H1 (cell line): ENCODE data around the gene CIBAR2. TPM values are rescaled to one million over a fixed set of nuclear protein-coding genes. Genes with fewer than 3 reads are reported as not detected.

Source experiments
- CTCF ChIA-PET: fragments of 300-600 bp; sonication (Branson Sonifier 250); formaldehyde crosslinking; loops from one replicate; lab custom pipeline; 2021; ENCODE audit not compliant: partially characterized antibody; lab: Charles Lee
- POLR2A ChIA-PET: fragments of 300-600 bp; sonication (Branson Sonifier 250); formaldehyde crosslinking; loops from one replicate; lab custom pipeline; 2021; ENCODE audit warnings: inconsistent platforms; ENCODE audit not compliant: partially characterized antibody; lab: Charles Lee
- DNase-seq, 2 experiments: peaks; one replicate each; pipeline versions ENCODE4 v3.0.0 to v3.0.0-alpha.2; 2010 to 2022; ENCODE audit warnings: low spot score in 2 of 2, low read depth in 1 of 2, mixed read lengths in 1 of 2
- FAIRE-seq: peaks from 2 replicates; lab custom pipeline; 2011; peaks lifted over from hg19 to GRCh38; lab: Jason Lieb, UNC
- H2AFZ ChIP-seq: 2 replicates; pipeline ENCODE4 v1.8.1; 2012; ENCODE audit warnings: low read length, inconsistent platforms
- H2AK5ac ChIP-seq: 2 replicates; pipeline ENCODE4 v1.6.1; 2013; ENCODE audit warnings: low read depth, low read length
- H2BK120ac ChIP-seq: replicated peaks from 2 replicates; pipeline ENCODE3; 2013; ENCODE audit warnings: low read depth, low read length, inconsistent platforms
- H2BK12ac ChIP-seq: 2 replicates; pipeline ENCODE4 v1.6.1; 2013; ENCODE audit warnings: low read depth, low read length
- H2BK15ac ChIP-seq: 2 replicates; pipeline ENCODE4 v1.6.1; 2013; ENCODE audit warnings: low read length
- H2BK20ac ChIP-seq: 2 replicates; pipeline ENCODE4 v1.6.1; 2013; ENCODE audit warnings: low read length
- H2BK5ac ChIP-seq: 2 replicates; pipeline ENCODE4 v1.6.1; 2013; ENCODE audit warnings: low read depth, low read length
- H3K14ac ChIP-seq: 2 replicates; pipeline ENCODE4 v1.6.1; 2013; ENCODE audit warnings: inconsistent platforms; ENCODE audit not compliant: insufficient read length
- H3K18ac ChIP-seq: 2 replicates; pipeline ENCODE4 v1.6.1; 2013; ENCODE audit warnings: low read length; ENCODE audit errors: extremely low read depth
- H3K23ac ChIP-seq: 2 replicates; pipeline ENCODE4 v1.6.1; 2013; ENCODE audit warnings: inconsistent platforms; ENCODE audit not compliant: insufficient read length
- H3K23me2 ChIP-seq: 2 replicates; pipeline ENCODE4 v1.6.1; 2013; ENCODE audit warnings: low read depth, low read length
- H3K27ac ChIP-seq: 2 replicates; pipeline ENCODE4 v1.6.1; 2011; ENCODE audit warnings: low read depth, low read length, inconsistent platforms
- H3K27me3 ChIP-seq, 4 experiments: replicated peaks in 1 of 4; 1 replicate in 1 of 4; 2 replicates in 3 of 4; pipeline versions ENCODE4 v1.6.1 to v1.8.1; 2011 to 2013; ENCODE audit warnings: low read length in 3 of 4, mild to moderate bottlenecking in 3 of 4, inconsistent platforms in 2 of 4, mixed read lengths in 2 of 4, moderate library complexity in 1 of 4; ENCODE audit not compliant: control insufficient read depth in 3 of 4, insufficient read depth in 3 of 4; ENCODE audit errors: extremely low read depth in 1 of 4
- H3K36me3 ChIP-seq, 4 experiments: 2 replicates each; pipeline versions ENCODE4 v1.6.1 to v1.8.1; 2011 to 2013; ENCODE audit warnings: mild to moderate bottlenecking in 4 of 4, low read length in 3 of 4, moderate library complexity in 2 of 4, control low read depth in 1 of 4, inconsistent platforms in 1 of 4; ENCODE audit not compliant: insufficient read depth in 4 of 4, control insufficient read depth in 2 of 4
- H3K4ac ChIP-seq: replicated peaks from 2 replicates; pipeline ENCODE3; 2013; ENCODE audit warnings: low read length, low read depth, mixed read lengths, inconsistent platforms; ENCODE audit not compliant: insufficient read length
- H3K4me1 ChIP-seq, 4 experiments: replicated peaks in 1 of 4; 1 replicate in 1 of 4; 2 replicates in 3 of 4; pipeline versions ENCODE4 v1.6.1 to v1.8.1; 2011 to 2013; ENCODE audit warnings: low read length in 3 of 4, inconsistent platforms in 2 of 4, mixed read lengths in 1 of 4; ENCODE audit not compliant: insufficient read depth in 4 of 4, control insufficient read depth in 3 of 4
- H3K4me2 ChIP-seq, 2 experiments: 2 replicates each; pipeline versions ENCODE4 v1.6.1 to v1.8.1; 2011 to 2013; ENCODE audit warnings: low read depth in 2 of 2, low read length in 2 of 2, control low read depth in 1 of 2, inconsistent platforms in 1 of 2, mild to moderate bottlenecking in 1 of 2; ENCODE audit not compliant: insufficient read depth in 1 of 2
- H3K4me3 ChIP-seq, 4 experiments: fragments of 200-600, 300-600 bp in 1 of 4; sonication (generic), shearing (Covaris generic), sonication (Bioruptor Twin) in 1 of 4; 2 replicates each; pipeline versions ENCODE4 v1.5.1 to v1.8.1; 2011 to 2016; ENCODE audit warnings: low read length in 4 of 4, low read depth in 3 of 4, control low read depth in 2 of 4, inconsistent platforms in 2 of 4, mild to moderate bottlenecking in 2 of 4, mixed read lengths in 1 of 4, moderate library complexity in 1 of 4; ENCODE audit not compliant: insufficient read depth in 2 of 4; ENCODE audit errors: extremely low read depth in 1 of 4
- H3K56ac ChIP-seq: replicated peaks from 2 replicates; pipeline ENCODE3; 2013; ENCODE audit warnings: low read depth, mild to moderate bottlenecking, mixed read lengths, low read length, inconsistent platforms; ENCODE audit not compliant: insufficient read length
- H3K79me1 ChIP-seq: 2 replicates; pipeline ENCODE4 v1.6.1; 2013; ENCODE audit warnings: low read depth, low read length, control low read depth
- H3K79me2 ChIP-seq, 2 experiments: 2 replicates each; pipeline versions ENCODE4 v1.6.1 to v1.8.1; 2012 to 2013; ENCODE audit warnings: low read length in 2 of 2, mild to moderate bottlenecking in 2 of 2, inconsistent platforms in 1 of 2; ENCODE audit not compliant: insufficient read depth in 2 of 2, control insufficient read depth in 1 of 2
- H3K9ac ChIP-seq, 4 experiments: replicated peaks in 1 of 4; 1 replicate in 1 of 4; 2 replicates in 3 of 4; pipeline versions ENCODE4 v1.6.1 to v1.8.1; 2011 to 2013; ENCODE audit warnings: low read depth in 3 of 4, low read length in 3 of 4, control low read depth in 2 of 4, mild to moderate bottlenecking in 2 of 4, moderate library complexity in 2 of 4, inconsistent platforms in 1 of 4; ENCODE audit errors: extremely low read depth in 1 of 4
- H3K9me3 ChIP-seq, 2 experiments: 2 replicates each; pipeline versions ENCODE4 v1.6.1 to v1.8.1; 2012 to 2013; ENCODE audit warnings: mild to moderate bottlenecking in 2 of 2, moderate library complexity in 2 of 2, control low read depth in 1 of 2, inconsistent platforms in 1 of 2, low read depth in 1 of 2, low read length in 1 of 2, mixed read lengths in 1 of 2; ENCODE audit not compliant: insufficient read depth in 2 of 2
- H4K20me1 ChIP-seq, 2 experiments: replicated peaks in 1 of 2; 2 replicates each; pipeline versions ENCODE3 to v1.8.1; 2011 to 2013; ENCODE audit warnings: inconsistent platforms in 2 of 2, low read length in 2 of 2, mild to moderate bottlenecking in 1 of 2; ENCODE audit not compliant: insufficient read depth in 2 of 2, control insufficient read depth in 1 of 2
- H4K5ac ChIP-seq: 2 replicates; pipeline ENCODE4 v1.6.1; 2013; ENCODE audit warnings: low read length, low read depth, mixed read lengths, inconsistent platforms; ENCODE audit not compliant: insufficient read length
- H4K8ac ChIP-seq: 2 replicates; pipeline ENCODE4 v1.8.0; 2013; ENCODE audit warnings: mild to moderate bottlenecking, moderate library complexity, low read length, inconsistent platforms; ENCODE audit not compliant: insufficient read depth; ENCODE audit errors: extremely low read depth
- H4K91ac ChIP-seq: replicated peaks from 2 replicates; pipeline ENCODE3; 2013; ENCODE audit warnings: low read length, mixed read lengths, inconsistent platforms; ENCODE audit not compliant: insufficient read length
- BRCA1 ChIP-seq: IDR thresholded peaks from 2 replicates; pipeline ENCODE4 v1.6.1; 2012; ENCODE audit warnings: low read depth, low read length, improper control_type of control experiment
- CREB1 ChIP-seq: IDR thresholded peaks from 2 replicates; pipeline ENCODE4 v1.6.1; 2012; ENCODE audit warnings: inconsistent platforms
- POLR2AphosphoS5 ChIP-seq: IDR thresholded peaks from 2 replicates; pipeline ENCODE4 v1.6.1; 2011; ENCODE audit warnings: low read depth, low read length
- POU5F1 ChIP-seq: IDR thresholded peaks from 2 replicates; pipeline ENCODE4 v1.6.1; 2011; ENCODE audit warnings: low read depth, mild to moderate bottlenecking, low read length, moderate library complexity
- RXRA ChIP-seq: IDR thresholded peaks from 2 replicates; pipeline ENCODE4 v1.6.1; 2011; ENCODE audit warnings: low read depth, mild to moderate bottlenecking, low read length, moderate library complexity; ENCODE audit not compliant: insufficient read depth
- TCF12 ChIP-seq: IDR thresholded peaks from 2 replicates; pipeline ENCODE4 v1.6.1; 2011; ENCODE audit warnings: low read depth, mild to moderate bottlenecking, low read length
- WGBS, 2 experiments: shearing (Covaris generic) in 1 of 2; methylation state at CpG; one replicate each; pipeline versions ENCODE4 v1.1.6 to v1.1.7; 2013 to 2015; ENCODE audit warnings: low lambda C conversion rate in 2 of 2, mixed read lengths in 2 of 2, inconsistent platforms in 1 of 2, low coverage in 1 of 2, missing lambda C conversion rate in 1 of 2; ENCODE audit not compliant: insufficient replicate concordance in 2 of 2, insufficient coverage in 1 of 2, insufficient read length in 1 of 2; ENCODE audit errors: extremely low coverage in 1 of 2, missing lambda C conversion rate in 1 of 2; 5-methylcytosine and 5-hydroxymethylcytosine counted together
- polyA plus RNA-seq, 7 experiments: library from polyadenylated mRNA; depleted of rRNA in 3 of 7; stranded (reverse) in 5 of 7; unstranded in 2 of 7; fragments of >200 nt in 5 of 7; fragments of 200-250 nt in 2 of 7; gene quantifications; 1 replicate in 5 of 7; 2 replicates in 1 of 7; 4 replicates in 1 of 7; pipeline versions ENCODE4 v1.2.1 to v1.2.3, GENCODE V29; 2011 to 2013; ENCODE audit warnings: missing spikeins in 2 of 7, mixed read lengths in 2 of 7
- total RNA-seq: library from RNA; stranded (reverse); fragmentation: NEBNext Ultra II Directional; extraction: Animal tissue kit (Norgen Biotek cat#: 25700); gene quantifications from 2 replicates; pipeline ENCODE4 v1.2.1, GENCODE V29; 2021
- TF ChIP-seq, protein P1 (sequence below): IDR thresholded peaks from 2 replicates; pipeline ENCODE4 v1.6.1; 2012; ENCODE audit warnings: low read length, inconsistent platforms

Gene CIBAR2
- total and polyA plus RNA-seq, 2 of the 8 experiments (the other 6 are each of a cell fraction or from before 2014, with no cell fraction given), result 0.18 TPM; not detected in 1

DNA sequence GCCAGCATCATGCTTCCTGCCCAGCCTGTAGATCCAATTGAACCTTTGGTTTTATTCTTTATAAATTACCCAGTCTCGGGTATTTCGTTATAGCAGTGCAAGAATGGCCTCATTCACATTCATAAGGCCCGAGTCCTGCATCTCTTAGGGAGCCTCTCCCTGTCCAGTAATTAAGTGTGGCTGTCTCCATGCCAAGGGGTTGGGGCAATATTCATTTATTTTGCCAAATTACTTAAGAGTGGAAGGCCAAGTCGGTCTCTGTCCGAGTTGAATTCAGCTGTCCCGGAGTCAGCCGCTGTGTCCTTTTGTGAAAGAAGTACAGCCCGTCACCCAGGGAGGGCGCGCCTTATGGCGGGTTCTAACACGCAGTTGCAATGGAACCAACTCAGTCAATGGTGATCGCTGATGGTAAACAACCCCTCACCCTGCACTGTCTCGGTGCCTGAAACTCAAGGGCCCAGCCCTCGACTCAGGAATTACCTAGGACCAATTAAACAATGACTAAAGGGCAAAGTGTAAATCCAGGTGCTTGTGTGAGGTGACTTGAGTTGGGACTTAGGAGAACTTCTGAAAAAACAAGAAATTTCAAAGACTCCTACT is 62.5 kb downstream of the CIBAR2 start:
- Histone ChIP-seq H3K79me1 (no peaks in the 10 kb centered on the region), H3K14ac (no peak overlapping the region), H3K4me3 (no peak overlapping the region), H2BK120ac (no peak overlapping the region), H4K8ac (no peak overlapping the region), H3K4ac (no peak overlapping the region), H3K36me3 (no peaks in the 10 kb centered on the region), H3K4me1 (0 out of 7 replicates have a peak, but pooled peaks cover 0 to 2% (median 0%) of the 10 kb centered on the region in 4 experiments), H3K4me2 (no peak overlapping the region), H2BK5ac (no peak overlapping the region), H3K27me3 (no peaks in the 10 kb centered on the region), H2BK20ac (no peak overlapping the region), H3K18ac (no peak overlapping the region), H3K23ac (no peak overlapping the region), H2AFZ (no peak overlapping the region), H3K79me2 (no peaks in the 10 kb centered on the region), H2BK15ac (no peak overlapping the region), H3K56ac (no peak overlapping the region), H4K91ac (no peak overlapping the region), H4K5ac (no peak overlapping the region), H3K23me2 (no peaks in the 10 kb centered on the region), H2BK12ac (no peak overlapping the region), H4K20me1 (peaks cover 0 to 2% of the 10 kb centered on the region in 2 experiments), H2AK5ac (no peak overlapping the region), H3K9me3 (no peaks in the 10 kb centered on the region), H3K27ac (no peak overlapping the region), H3K9ac (no peak overlapping the region)
- FAIRE-seq (no peak), DNase-seq (no peak)
- WGBS, 2 experiments, result 87% methylated on average over 15 of the region's 15 CpGs; no CpG with 5 or more reads in 1 of the 2 experiments
- POLR2A ChIA-PET, result no interaction called here
- CTCF ChIA-PET, result interaction anchor here (0.7 to 2.8 kb wide), 6 partner anchors 8 to 98 kb away, joined by 3 to 9 read pairs (median 4); no protein-coding TSS in a partner anchor
- no peak for TF ChIP-seq BRCA1
- no peak for TF ChIP-seq RXRA
- TF ChIP-seq, protein P1, sequence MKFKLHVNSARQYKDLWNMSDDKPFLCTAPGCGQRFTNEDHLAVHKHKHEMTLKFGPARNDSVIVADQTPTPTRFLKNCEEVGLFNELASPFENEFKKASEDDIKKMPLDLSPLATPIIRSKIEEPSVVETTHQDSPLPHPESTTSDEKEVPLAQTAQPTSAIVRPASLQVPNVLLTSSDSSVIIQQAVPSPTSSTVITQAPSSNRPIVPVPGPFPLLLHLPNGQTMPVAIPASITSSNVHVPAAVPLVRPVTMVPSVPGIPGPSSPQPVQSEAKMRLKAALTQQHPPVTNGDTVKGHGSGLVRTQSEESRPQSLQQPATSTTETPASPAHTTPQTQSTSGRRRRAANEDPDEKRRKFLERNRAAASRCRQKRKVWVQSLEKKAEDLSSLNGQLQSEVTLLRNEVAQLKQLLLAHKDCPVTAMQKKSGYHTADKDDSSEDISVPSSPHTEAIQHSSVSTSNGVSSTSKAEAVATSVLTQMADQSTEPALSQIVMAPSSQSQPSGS, result no peak
- no peak for TF ChIP-seq CREB1
- TF ChIP-seq TCF12, result no peak
- TF ChIP-seq POLR2AphosphoS5, result no peak
- TF ChIP-seq POU5F1, result no peak
